HCT116 (cell line): Measurements from ENCODE around the gene KCNK13. TPM values are rescaled to one million over a fixed set of nuclear protein-coding genes. Genes with fewer than 3 reads are reported as not detected.

ENCODE experiments used
- ATAC-seq: fragments of 200-7000 bp; cut with Tn5 transposase; 2 replicates; pipeline ENCODE4 v1.9.1; 2020; ENCODE audit warnings: mild to moderate bottlenecking, moderate library complexity
- BruUV-seq: library from RNA; stranded (reverse); fragments of 400-500 nt; replicated peaks from 2 replicates; lab custom pipeline; 2021; lab: Mats Ljungman, UMichigan
- CTCF ChIA-PET: fragments of 300-600 bp; sonication (Branson Sonifier 250); formaldehyde crosslinking; loops from one replicate; lab custom pipeline; 2021; ENCODE audit warnings: antibody characterized with exemption; lab: Charles Lee
- POLR2A ChIA-PET: fragments of 300-600, 350-600 bp; sonication (Branson Sonifier 250); formaldehyde crosslinking; loops from one replicate; lab custom pipeline; 2021; ENCODE audit warnings: antibody characterized with exemption; lab: Charles Lee
- RAD21 ChIA-PET, 2 experiments: fragments of 300-600 bp; sonication (Branson Sonifier 250); formaldehyde crosslinking; loops; one replicate each; lab custom pipeline; 2023; ENCODE audit warnings: low total read pairs in 2 of 2; ENCODE audit not compliant: uncharacterized antibody in 2 of 2, unreplicated experiment in 2 of 2, low non-redundant PET in 1 of 2; lab: Charles Lee
- DNase-seq: peaks from one replicate; pipeline ENCODE4 v3.0.0-alpha.2; 2010; ENCODE audit warnings: low read depth, low spot score
- H2AFZ ChIP-seq: fragments of 200-600 bp; shearing (Covaris generic), sonication (generic); 2 replicates; pipeline ENCODE4 v1.6.1; 2017; ENCODE audit warnings: low read depth, mixed run types, mixed read lengths, antibody characterized with exemption, low read length; ENCODE audit not compliant: poor library complexity, severe bottlenecking
- H3K27ac ChIP-seq: 2 replicates; pipeline ENCODE4 v1.5.1; 2012; ENCODE audit warnings: low read depth, low read length
- H3K27me3 ChIP-seq: fragments of 200-600 bp; sonication (generic); 2 replicates; pipeline ENCODE4 v1.6.1; 2016; ENCODE audit warnings: mixed run types, low read length, mixed read lengths; ENCODE audit not compliant: insufficient read depth
- H3K36me3 ChIP-seq, 2 experiments: fragments of 200-500 bp in 1 of 2; fragments of 200-600 bp in 1 of 2; sonication (Bioruptor generic) in 1 of 2; sonication (generic) in 1 of 2; 2 replicates each; pipeline versions ENCODE4 v1.5.1 to v1.6.1; 2014 to 2016; ENCODE audit warnings: low read length in 2 of 2, inconsistent platforms in 1 of 2, mixed read lengths in 1 of 2, mixed run types in 1 of 2; ENCODE audit not compliant: insufficient read depth in 2 of 2, control insufficient read depth in 1 of 2
- H3K4me1 ChIP-seq, 2 experiments: fragments of 200-600 bp in 1 of 2; sonication (generic) in 1 of 2; 2 replicates each; pipeline versions ENCODE4 v1.5.1 to v1.6.1; 2012 to 2017; ENCODE audit warnings: low read length in 2 of 2, inconsistent platforms in 1 of 2, mild to moderate bottlenecking in 1 of 2, mixed read lengths in 1 of 2, mixed run types in 1 of 2, moderate library complexity in 1 of 2; ENCODE audit not compliant: insufficient read depth in 2 of 2, control insufficient read depth in 1 of 2
- H3K4me2 ChIP-seq: fragments of 200-600 bp; sonication (generic); 2 replicates; pipeline ENCODE4 v1.6.1; 2017; ENCODE audit warnings: mixed run types, low read length, mixed read lengths
- H3K4me3 ChIP-seq, 2 experiments: fragments of 200-600 bp in 1 of 2; sonication (generic) in 1 of 2; replicated peaks in 1 of 2; 2 replicates each; pipeline ENCODE4 v1.5.1; 2011 to 2016; ENCODE audit warnings: low read length in 2 of 2, control low read depth in 1 of 2, low read depth in 1 of 2, mild to moderate bottlenecking in 1 of 2, mixed read lengths in 1 of 2, mixed run types in 1 of 2
- H3K79me2 ChIP-seq: fragments of 200-600 bp; sonication (generic); 2 replicates; pipeline ENCODE4 v1.6.1; 2017; ENCODE audit warnings: mild to moderate bottlenecking, mixed run types, low read length, moderate library complexity, mixed read lengths; ENCODE audit not compliant: insufficient read depth
- H3K9ac ChIP-seq: fragments of 200-600 bp; sonication (generic); 2 replicates; pipeline ENCODE4 v1.6.1; 2016; ENCODE audit warnings: low read length, mixed read lengths
- H3K9me2 ChIP-seq: fragments of 200-600 bp; sonication (generic), shearing (Covaris generic); 2 replicates; pipeline ENCODE4 v1.6.1; 2017; ENCODE audit warnings: mixed run types, mild to moderate bottlenecking, moderate library complexity; ENCODE audit not compliant: insufficient read depth
- H3K9me3 ChIP-seq, 2 experiments: fragments of 200-500 bp in 1 of 2; fragments of 200-600 bp in 1 of 2; sonication (Bioruptor generic) in 1 of 2; sonication (generic) in 1 of 2; 2 replicates each; pipeline ENCODE4 v1.6.1; 2014 to 2017; ENCODE audit warnings: low read length in 2 of 2, mixed read lengths in 2 of 2, inconsistent platforms in 1 of 2, low read depth in 1 of 2, mild to moderate bottlenecking in 1 of 2, mixed run types in 1 of 2, moderate library complexity in 1 of 2; ENCODE audit not compliant: control insufficient read depth in 1 of 2, insufficient read depth in 1 of 2
- H4K20me1 ChIP-seq: fragments of 200-600 bp; sonication (generic), shearing (Covaris generic); 2 replicates; pipeline ENCODE4 v1.6.1; 2017; ENCODE audit warnings: mixed run types, mild to moderate bottlenecking, moderate library complexity; ENCODE audit not compliant: insufficient read depth
- CBX3 ChIP-seq: IDR thresholded peaks from 2 replicates; pipeline ENCODE4 v1.6.1; 2012; ENCODE audit warnings: low read depth
- CEBPB ChIP-seq: IDR thresholded peaks from 2 replicates; pipeline ENCODE4 v1.6.1; 2012; ENCODE audit warnings: low read depth
- EGR1 ChIP-seq: IDR thresholded peaks from 2 replicates; pipeline ENCODE4 v1.6.1; 2012; ENCODE audit warnings: low read depth
- ELF1 ChIP-seq: IDR thresholded peaks from 2 replicates; pipeline ENCODE4 v1.6.1; 2012; ENCODE audit warnings: low read depth, borderline replicate concordance
- JUND ChIP-seq: IDR thresholded peaks from 2 replicates; pipeline ENCODE4 v1.6.1; 2012
- POLR2A ChIP-seq: IDR thresholded peaks from 2 replicates; pipeline ENCODE4 v1.7.0; 2011; ENCODE audit warnings: borderline replicate concordance; ENCODE audit not compliant: insufficient read depth, insufficient read length; ENCODE audit errors: extremely low read depth
- POLR2AphosphoS5 ChIP-seq: IDR thresholded peaks from 2 replicates; pipeline ENCODE4 v1.6.1; 2011; ENCODE audit warnings: mild to moderate bottlenecking, low read depth, low read length, moderate library complexity
- SIN3A ChIP-seq: IDR thresholded peaks from 2 replicates; pipeline ENCODE4 v1.6.1; 2012; ENCODE audit warnings: low read depth
- SP1 ChIP-seq: IDR thresholded peaks from 2 replicates; pipeline ENCODE4 v1.6.1; 2012; ENCODE audit warnings: low read depth
- TCF7L2 ChIP-seq: IDR thresholded peaks from 2 replicates; pipeline ENCODE4 v1.7.0; 2011; ENCODE audit warnings: borderline replicate concordance, inconsistent platforms; ENCODE audit not compliant: insufficient read depth, insufficient read length; ENCODE audit errors: extremely low read depth
- YY1 ChIP-seq: IDR thresholded peaks from 2 replicates; pipeline ENCODE4 v1.6.1; 2011; ENCODE audit warnings: low read length, low read depth, moderate library complexity, mild to moderate bottlenecking; ENCODE audit not compliant: insufficient replicate concordance; ENCODE audit errors: extremely low read depth
- ZFX ChIP-seq: fragments of 450-650 bp; IDR thresholded peaks from 2 replicates; pipeline ENCODE4 v1.6.1; 2017
- intact Hi-C: fragments of 100-400 bp; cut with micrococcal nuclease; formaldehyde crosslinking; loops from 2 replicates; pipeline ENCODE4 v1.10.0; 2022
- total RNA-seq: library from RNA; stranded (reverse); gene quantifications from one replicate; pipeline ENCODE4 v1.2.1, GENCODE V29; 2021; ENCODE audit not compliant: unreplicated experiment
- TF ChIP-seq, protein P1 (sequence below): IDR thresholded peaks from 2 replicates; pipeline ENCODE4 v1.6.1; 2011; ENCODE audit warnings: mild to moderate bottlenecking, low read length, moderate library complexity; ENCODE audit not compliant: insufficient replicate concordance; ENCODE audit errors: extremely low read depth
- TF ChIP-seq, protein P2 (sequence below): IDR thresholded peaks from 2 replicates; pipeline ENCODE4 v1.6.1; 2012
- TF ChIP-seq, protein P3 (sequence below): IDR thresholded peaks from 2 replicates; pipeline ENCODE4 v1.6.1; 2012

The KCNK13 gene
- total RNA-seq, 1 experiment from 2014 or later, result 2.2 TPM

GRCh38 chr14:90079576-90079975 lies 17.8 kb downstream of the KCNK13 start:
- Histone ChIP-seq H3K79me2 (no peaks in the 10 kb centered on the region), H3K9me2 (no peaks in the 10 kb centered on the region), H4K20me1 (no peaks in the 10 kb centered on the region), H3K4me3 (no peak overlapping the region), H3K9me3 (no peaks in the 10 kb centered on the region), H3K4me2 (no peak overlapping the region), H3K36me3 (no peaks in the 10 kb centered on the region), H3K4me1 (no peaks in the 10 kb centered on the region), H2AFZ (no peak overlapping the region), H3K27ac (no peak overlapping the region), H3K9ac (no peak overlapping the region), H3K27me3 (no peaks in the 10 kb centered on the region)
- ChIA-PET CTCF (no interaction called here), POLR2A (no interaction called here), RAD21 (no interaction called here)
- ATAC-seq, result no peak
- TF ChIP-seq CEBPB (no peak), CBX3 (no peak), POLR2AphosphoS5 (no peak), SIN3A (no peak), POLR2A (no peak), YY1 (no peak), EGR1 (no peak), SP1 (no peak), TCF7L2 (no peak), ELF1 (no peak), ZFX (no peak), JUND (no peak)
- TF ChIP-seq, protein P1, sequence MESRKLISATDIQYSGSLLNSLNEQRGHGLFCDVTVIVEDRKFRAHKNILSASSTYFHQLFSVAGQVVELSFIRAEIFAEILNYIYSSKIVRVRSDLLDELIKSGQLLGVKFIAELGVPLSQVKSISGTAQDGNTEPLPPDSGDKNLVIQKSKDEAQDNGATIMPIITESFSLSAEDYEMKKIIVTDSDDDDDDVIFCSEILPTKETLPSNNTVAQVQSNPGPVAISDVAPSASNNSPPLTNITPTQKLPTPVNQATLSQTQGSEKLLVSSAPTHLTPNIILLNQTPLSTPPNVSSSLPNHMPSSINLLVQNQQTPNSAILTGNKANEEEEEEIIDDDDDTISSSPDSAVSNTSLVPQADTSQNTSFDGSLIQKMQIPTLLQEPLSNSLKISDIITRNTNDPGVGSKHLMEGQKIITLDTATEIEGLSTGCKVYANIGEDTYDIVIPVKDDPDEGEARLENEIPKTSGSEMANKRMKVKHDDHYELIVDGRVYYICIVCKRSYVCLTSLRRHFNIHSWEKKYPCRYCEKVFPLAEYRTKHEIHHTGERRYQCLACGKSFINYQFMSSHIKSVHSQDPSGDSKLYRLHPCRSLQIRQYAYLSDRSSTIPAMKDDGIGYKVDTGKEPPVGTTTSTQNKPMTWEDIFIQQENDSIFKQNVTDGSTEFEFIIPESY, result no peak
- TF ChIP-seq, protein P2, sequence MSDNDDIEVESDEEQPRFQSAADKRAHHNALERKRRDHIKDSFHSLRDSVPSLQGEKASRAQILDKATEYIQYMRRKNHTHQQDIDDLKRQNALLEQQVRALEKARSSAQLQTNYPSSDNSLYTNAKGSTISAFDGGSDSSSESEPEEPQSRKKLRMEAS, result no peak
- TF ChIP-seq, protein P3, sequence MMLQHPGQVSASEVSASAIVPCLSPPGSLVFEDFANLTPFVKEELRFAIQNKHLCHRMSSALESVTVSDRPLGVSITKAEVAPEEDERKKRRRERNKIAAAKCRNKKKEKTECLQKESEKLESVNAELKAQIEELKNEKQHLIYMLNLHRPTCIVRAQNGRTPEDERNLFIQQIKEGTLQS, result no peak
- intact Hi-C loops, result no loop called here
- no TSS peak for BruUV-seq
- no peak for DNase-seq
